K562 (cell line): ENCODE results near the gene MAPK8IP1. TPM values are rescaled to one million over a fixed set of nuclear protein-coding genes. Genes with fewer than 3 reads are reported as not detected.

Experiments
- ARHGAP35 ChIP-seq: fragments of 450-650 bp; IDR thresholded peaks from 2 replicates; pipeline ENCODE4 v1.6.1; 2018; ENCODE audit not compliant: partially characterized antibody
- CHD1 ChIP-seq: fragments of 200-600 bp; sonication (generic); IDR thresholded peaks from one replicate; pipeline ENCODE4 v1.6.1; 2012; ENCODE audit warnings: mild to moderate bottlenecking, moderate library complexity, low read length, inconsistent platforms
- HDAC2 ChIP-seq: fragments of 450-650 bp; IDR thresholded peaks from 2 replicates; pipeline ENCODE4 v1.6.1; 2016; ENCODE audit warnings: mild to moderate bottlenecking
- ILF3 ChIP-seq: fragments of 450-650 bp; IDR thresholded peaks from 2 replicates; pipeline ENCODE4 v1.6.1; 2018; ENCODE audit warnings: antibody characterized with exemption, mild to moderate bottlenecking, moderate library complexity, borderline replicate concordance
- MEIS2 ChIP-seq: fragments of 450-650 bp; IDR thresholded peaks from 2 replicates; pipeline ENCODE4 v1.6.1; 2014; ENCODE audit warnings: mild to moderate bottlenecking; ENCODE audit not compliant: partially characterized antibody
- NCOA6 ChIP-seq: fragments of 450-650 bp; IDR thresholded peaks from 2 replicates; pipeline ENCODE4 v1.6.1; 2017; ENCODE audit warnings: mild to moderate bottlenecking
- POLR2H ChIP-seq: IDR thresholded peaks from 2 replicates; pipeline ENCODE4 v1.6.1; 2016; ENCODE audit warnings: missing genetic modification characterization, low read depth, mild to moderate bottlenecking, control low read depth, missing compliant biosample characterization, moderate library complexity
- PPARD ChIP-seq: fragments of 250-450 bp; sonication (Bioruptor Pico); IDR thresholded peaks from 2 replicates; pipeline ENCODE4 v1.8.0; 2022; ENCODE audit warnings: inconsistent platforms, mild to moderate bottlenecking, moderate library complexity
- SP1 ChIP-seq: sonication (generic); formaldehyde crosslinking; IDR thresholded peaks from 2 replicates; pipeline ENCODE4 v1.8.1; 2022; ENCODE audit warnings: mild to moderate bottlenecking, missing genetic modification reagents
- ZNF507 ChIP-seq: conservative IDR thresholded peaks from 2 replicates; pipeline ENCODE4 v1.6.1; 2017; ENCODE audit warnings: missing genetic modification characterization, missing compliant biosample characterization
- polyA plus RNA-seq, 8 experiments: library from polyadenylated mRNA; depleted of rRNA in 4 of 8; stranded (reverse) in 5 of 8; unstranded in 3 of 8; fragments of >200 nt; fragmentation: Nextera tagmentation in 2 of 8; fragmentation: Illumina TruSeq in 1 of 8; extraction: Ambion mirVana in 2 of 8; extraction: Trizol in 1 of 8; gene quantifications; 2 replicates each; pipeline versions ENCODE4 v1.2.1 to v1.2.3, GENCODE V29; 2011 to 2014; ENCODE audit warnings: inconsistent platforms in 1 of 8, missing spikeins in 1 of 8
- total RNA-seq, 7 experiments: library from RNA; depleted of rRNA in 6 of 7; stranded (reverse); fragments of >200 nt in 6 of 7; fragmentation: Illumina TruSeq in 2 of 7; extraction: Trizol in 2 of 7; gene quantifications; 2 replicates each; pipeline versions ENCODE4 v1.2.1 to v1.2.3, GENCODE V29; 2011 to 2021; ENCODE audit warnings: low replicate concordance in 1 of 7
- TF ChIP-seq, protein P1 (sequence below), 2 experiments: IDR thresholded peaks; 2 replicates each; pipeline ENCODE4 v1.6.1; 2011; ENCODE audit warnings: borderline replicate concordance in 1 of 2, control low read depth in 1 of 2, low read depth in 1 of 2, low read length in 1 of 2, mild to moderate bottlenecking in 1 of 2, mixed read lengths in 1 of 2, moderate library complexity in 1 of 2; ENCODE audit not compliant: insufficient read depth in 1 of 2, insufficient read length in 1 of 2, poor library complexity in 1 of 2, severe bottlenecking in 1 of 2; ENCODE audit errors: extremely low read depth in 1 of 2
- TF ChIP-seq, protein P2 (sequence below): fragments of 450-650 bp; IDR thresholded peaks from 2 replicates; pipeline ENCODE4 v1.6.1; 2016; ENCODE audit warnings: low read depth
- TF ChIP-seq, protein P3 (sequence below): fragments of 250-450 bp; sonication (Bioruptor Pico); IDR thresholded peaks from 2 replicates; pipeline ENCODE4 v1.5.0; 2021; ENCODE audit warnings: mild to moderate bottlenecking, borderline replicate concordance

Gene MAPK8IP1
- total and polyA plus RNA-seq, 9 of the 15 experiments (the other 6 are each of a cell fraction or from before 2014, with no cell fraction given), result 0.13 to 6.9 (median 2.5) TPM

DNA sequence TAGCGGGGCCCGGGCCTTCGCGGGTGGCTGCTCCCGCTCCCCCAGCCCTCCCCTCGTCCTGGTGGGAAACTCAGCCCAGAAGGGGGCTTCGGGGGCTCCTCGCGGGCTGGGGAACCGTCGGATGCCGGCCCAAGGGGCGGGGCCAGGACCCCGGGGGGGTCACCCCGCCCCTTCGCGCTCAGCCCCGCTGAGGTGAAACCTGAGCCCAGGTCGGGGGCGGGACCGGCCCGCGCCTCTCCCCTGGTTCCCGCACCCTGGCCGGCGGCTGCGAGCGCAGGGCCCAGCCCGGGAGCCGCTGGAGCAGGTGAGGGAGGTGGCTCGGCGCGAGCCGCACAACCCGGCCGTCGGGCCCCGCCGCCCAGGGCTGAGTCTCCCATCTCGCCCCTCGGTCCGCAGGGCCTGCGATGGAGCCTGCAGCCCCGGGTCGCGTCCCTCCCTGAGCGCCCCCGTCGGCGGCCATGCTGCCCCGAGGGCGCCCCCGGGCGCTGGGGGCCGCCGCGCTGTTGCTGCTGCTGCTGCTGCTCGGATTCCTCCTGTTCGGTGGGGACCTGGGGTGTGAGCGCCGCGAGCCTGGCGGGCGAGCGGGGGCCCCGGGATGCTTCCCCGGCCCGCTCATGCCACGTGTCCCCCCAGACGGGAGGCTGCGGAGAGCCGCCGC lies 37.1 kb downstream of the MAPK8IP1 start, which contains the start of gene LARGE2 (continued):
- TF ChIP-seq, protein P1, sequence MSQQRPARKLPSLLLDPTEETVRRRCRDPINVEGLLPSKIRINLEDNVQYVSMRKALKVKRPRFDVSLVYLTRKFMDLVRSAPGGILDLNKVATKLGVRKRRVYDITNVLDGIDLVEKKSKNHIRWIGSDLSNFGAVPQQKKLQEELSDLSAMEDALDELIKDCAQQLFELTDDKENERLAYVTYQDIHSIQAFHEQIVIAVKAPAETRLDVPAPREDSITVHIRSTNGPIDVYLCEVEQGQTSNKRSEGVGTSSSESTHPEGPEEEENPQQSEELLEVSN (IDR thresholded peaks at IDR 0.05; ENCODE audit: borderline replicate concordance in 1 of 2, extremely low read depth in 1 of 2, insufficient read depth in 1 of 2, insufficient read length in 1 of 2, low read depth in 1 of 2, low read length in 1 of 2, poor library complexity in 1 of 2, severe bottlenecking in 1 of 2), result peak in 1 of 2 experiments; percentile 9
- TF ChIP-seq, protein P2, sequence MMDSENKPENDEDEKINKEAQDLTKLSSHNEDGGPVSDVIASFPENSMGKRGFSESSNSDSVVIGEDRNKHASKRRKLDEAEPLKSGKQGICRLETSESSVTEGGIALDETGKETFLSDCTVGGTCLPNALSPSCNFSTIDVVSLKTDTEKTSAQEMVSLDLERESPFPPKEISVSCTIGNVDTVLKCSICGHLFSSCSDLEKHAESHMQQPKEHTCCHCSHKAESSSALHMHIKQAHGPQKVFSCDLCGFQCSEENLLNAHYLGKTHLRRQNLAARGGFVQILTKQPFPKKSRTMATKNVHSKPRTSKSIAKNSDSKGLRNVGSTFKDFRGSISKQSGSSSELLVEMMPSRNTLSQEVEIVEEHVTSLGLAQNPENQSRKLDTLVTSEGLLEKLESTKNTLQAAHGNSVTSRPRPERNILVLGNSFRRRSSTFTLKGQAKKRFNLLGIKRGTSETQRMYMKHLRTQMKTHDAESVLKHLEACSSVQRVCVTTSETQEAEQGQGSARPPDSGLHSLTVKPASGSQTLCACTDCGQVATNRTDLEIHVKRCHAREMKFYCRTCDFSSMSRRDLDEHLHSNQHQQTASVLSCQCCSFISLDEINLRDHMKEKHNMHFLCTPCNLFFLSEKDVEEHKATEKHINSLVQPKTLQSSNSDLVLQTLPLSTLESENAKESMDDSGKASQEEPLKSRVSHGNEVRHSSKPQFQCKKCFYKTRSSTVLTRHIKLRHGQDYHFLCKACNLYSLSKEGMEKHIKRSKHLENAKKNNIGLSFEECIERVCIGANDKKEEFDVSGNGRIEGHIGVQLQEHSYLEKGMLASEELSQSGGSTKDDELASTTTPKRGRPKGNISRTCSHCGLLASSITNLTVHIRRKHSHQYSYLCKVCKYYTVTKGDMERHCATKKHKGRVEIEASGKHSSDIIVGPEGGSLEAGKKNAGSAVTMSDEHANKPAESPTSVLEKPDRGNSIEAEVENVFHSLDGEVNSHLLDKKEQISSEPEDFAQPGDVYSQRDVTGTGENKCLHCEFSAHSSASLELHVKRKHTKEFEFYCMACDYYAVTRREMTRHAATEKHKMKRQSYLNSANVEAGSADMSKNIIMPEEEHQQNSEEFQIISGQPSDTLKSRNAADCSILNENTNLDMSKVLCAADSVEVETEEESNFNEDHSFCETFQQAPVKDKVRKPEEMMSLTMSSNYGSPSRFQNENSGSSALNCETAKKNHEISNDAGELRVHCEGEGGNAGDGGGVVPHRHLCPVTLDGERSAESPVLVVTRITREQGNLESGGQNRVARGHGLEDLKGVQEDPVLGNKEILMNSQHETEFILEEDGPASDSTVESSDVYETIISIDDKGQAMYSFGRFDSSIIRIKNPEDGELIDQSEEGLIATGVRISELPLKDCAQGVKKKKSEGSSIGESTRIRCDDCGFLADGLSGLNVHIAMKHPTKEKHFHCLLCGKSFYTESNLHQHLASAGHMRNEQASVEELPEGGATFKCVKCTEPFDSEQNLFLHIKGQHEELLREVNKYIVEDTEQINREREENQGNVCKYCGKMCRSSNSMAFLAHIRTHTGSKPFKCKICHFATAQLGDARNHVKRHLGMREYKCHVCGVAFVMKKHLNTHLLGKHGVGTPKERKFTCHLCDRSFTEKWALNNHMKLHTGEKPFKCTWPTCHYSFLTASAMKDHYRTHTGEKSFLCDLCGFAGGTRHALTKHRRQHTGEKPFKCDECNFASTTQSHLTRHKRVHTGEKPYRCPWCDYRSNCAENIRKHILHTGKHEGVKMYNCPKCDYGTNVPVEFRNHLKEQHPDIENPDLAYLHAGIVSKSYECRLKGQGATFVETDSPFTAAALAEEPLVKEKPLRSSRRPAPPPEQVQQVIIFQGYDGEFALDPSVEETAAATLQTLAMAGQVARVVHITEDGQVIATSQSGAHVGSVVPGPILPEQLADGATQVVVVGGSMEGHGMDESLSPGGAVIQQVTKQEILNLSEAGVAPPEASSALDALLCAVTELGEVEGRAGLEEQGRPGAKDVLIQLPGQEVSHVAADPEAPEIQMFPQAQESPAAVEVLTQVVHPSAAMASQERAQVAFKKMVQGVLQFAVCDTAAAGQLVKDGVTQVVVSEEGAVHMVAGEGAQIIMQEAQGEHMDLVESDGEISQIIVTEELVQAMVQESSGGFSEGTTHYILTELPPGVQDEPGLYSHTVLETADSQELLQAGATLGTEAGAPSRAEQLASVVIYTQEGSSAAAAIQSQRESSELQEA, result no peak
- TF ChIP-seq ILF3, result 0 out of 2 replicates have a peak, but pooled peaks have one; percentile 35
- no peak for TF ChIP-seq ZNF507 (tag)
- no peak for TF ChIP-seq POLR2H (tag)
- no peak for TF ChIP-seq ARHGAP35
- peak; percentile 79 for TF ChIP-seq NCOA6
- no peak for TF ChIP-seq PPARD (CRISPR knock-in tag)
- TF ChIP-seq CHD1, result no peak
- TF ChIP-seq SP1 (CRISPR knock-in tag), result peak; percentile 67; the same call in 1 of the 2 replicates
- TF ChIP-seq MEIS2, result no peak
- TF ChIP-seq, protein P3, sequence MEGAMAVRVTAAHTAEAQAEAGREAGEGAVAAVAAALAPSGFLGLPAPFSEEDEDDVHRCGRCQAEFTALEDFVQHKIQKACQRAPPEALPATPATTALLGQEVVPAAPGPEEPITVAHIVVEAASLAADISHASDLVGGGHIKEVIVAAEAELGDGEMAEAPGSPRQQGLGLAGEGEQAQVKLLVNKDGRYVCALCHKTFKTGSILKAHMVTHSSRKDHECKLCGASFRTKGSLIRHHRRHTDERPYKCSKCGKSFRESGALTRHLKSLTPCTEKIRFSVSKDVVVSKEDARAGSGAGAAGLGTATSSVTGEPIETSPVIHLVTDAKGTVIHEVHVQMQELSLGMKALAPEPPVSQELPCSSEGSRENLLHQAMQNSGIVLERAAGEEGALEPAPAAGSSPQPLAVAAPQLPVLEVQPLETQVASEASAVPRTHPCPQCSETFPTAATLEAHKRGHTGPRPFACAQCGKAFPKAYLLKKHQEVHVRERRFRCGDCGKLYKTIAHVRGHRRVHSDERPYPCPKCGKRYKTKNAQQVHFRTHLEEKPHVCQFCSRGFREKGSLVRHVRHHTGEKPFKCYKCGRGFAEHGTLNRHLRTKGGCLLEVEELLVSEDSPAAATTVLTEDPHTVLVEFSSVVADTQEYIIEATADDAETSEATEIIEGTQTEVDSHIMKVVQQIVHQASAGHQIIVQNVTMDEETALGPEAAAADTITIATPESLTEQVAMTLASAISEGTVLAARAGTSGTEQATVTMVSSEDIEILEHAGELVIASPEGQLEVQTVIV (CRISPR knock-in tag), result no peak
- TF ChIP-seq HDAC2, result no peak
